ENCODE measurements around the gene CLBA1.

CLBA1 gene

GRCh38 chr14:105012171-105012985 is 26.8 kb downstream of the CLBA1 start:
- TF ChIP-seq, protein P1, sequence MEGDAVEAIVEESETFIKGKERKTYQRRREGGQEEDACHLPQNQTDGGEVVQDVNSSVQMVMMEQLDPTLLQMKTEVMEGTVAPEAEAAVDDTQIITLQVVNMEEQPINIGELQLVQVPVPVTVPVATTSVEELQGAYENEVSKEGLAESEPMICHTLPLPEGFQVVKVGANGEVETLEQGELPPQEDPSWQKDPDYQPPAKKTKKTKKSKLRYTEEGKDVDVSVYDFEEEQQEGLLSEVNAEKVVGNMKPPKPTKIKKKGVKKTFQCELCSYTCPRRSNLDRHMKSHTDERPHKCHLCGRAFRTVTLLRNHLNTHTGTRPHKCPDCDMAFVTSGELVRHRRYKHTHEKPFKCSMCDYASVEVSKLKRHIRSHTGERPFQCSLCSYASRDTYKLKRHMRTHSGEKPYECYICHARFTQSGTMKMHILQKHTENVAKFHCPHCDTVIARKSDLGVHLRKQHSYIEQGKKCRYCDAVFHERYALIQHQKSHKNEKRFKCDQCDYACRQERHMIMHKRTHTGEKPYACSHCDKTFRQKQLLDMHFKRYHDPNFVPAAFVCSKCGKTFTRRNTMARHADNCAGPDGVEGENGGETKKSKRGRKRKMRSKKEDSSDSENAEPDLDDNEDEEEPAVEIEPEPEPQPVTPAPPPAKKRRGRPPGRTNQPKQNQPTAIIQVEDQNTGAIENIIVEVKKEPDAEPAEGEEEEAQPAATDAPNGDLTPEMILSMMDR (IDR thresholded peaks at IDR 0.05; ENCODE audit: low read depth, low read length, missing control alignments), result peak; percentile 23

GRCh38 chr14:105013150-105013785 is 27.7 kb downstream of the CLBA1 start:
- no peak overlapping the region for H3K4me3 ChIP-seq (replicated peaks; ENCODE audit: low read depth, low read length)
- TF ChIP-seq, protein P1 (IDR thresholded peaks at IDR 0.05; ENCODE audit: low read depth, low read length, missing control alignments), result no peak
- DNase-seq (ENCODE audit: extremely low read depth, low read depth), result no peak

More at GRCh38 chr14:105012171-105012985, 26.8 kb downstream of the CLBA1 start:
- H3K4me3 ChIP-seq (replicated peaks; ENCODE audit: low read depth, low read length), result no peak overlapping the region
- no peak for DNase-seq (ENCODE audit: extremely low read depth, low read depth)

DNA sequence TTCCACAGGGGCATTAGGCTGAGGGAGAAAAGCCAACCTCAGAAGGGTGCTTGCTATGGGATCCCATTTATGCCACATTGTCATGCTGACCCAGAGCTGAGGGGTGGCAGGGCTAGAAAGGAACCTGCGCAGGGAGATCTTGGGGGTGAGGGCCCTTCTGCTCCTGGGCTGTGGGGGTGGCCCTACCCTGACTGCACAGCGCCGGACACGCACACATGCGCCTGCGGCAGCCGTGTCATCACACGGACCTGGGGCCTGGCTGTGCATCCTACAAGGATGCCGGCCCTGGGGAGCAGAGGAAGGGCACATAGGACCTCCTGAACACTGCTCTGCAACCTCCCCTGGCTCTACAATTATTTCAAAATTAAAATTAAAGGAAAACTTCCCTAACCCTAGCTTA is 28.4 kb downstream of the CLBA1 start:
- H3K4me3 ChIP-seq (replicated peaks; ENCODE audit: low read depth, low read length), result no peak overlapping the region
- DNase-seq (ENCODE audit: extremely low read depth, low read depth), result no peak
- TF ChIP-seq, protein P1 (IDR thresholded peaks at IDR 0.05; ENCODE audit: low read depth, low read length, missing control alignments), result no peak

DNA sequence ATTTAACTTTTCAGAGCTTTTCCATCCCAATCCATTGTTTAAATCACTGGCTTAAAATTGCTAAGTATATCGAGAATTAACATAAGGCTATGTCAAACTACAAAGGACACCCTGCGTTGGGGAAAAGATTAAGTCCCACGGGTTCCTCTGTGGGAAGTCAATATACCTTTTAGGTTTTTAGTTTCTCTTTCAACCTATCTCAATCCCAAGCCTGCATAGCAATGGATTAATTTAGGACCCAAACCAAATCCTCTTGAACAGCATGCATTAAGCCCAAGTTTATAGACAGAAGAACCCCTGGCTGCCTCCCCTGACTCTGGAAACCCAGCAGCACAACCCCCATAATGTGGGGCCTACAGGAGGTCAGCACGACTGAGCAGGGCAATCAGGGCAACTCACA is 29.0 kb downstream of the CLBA1 start:
- no peak for DNase-seq (ENCODE audit: extremely low read depth, low read depth)
- TF ChIP-seq, protein P1 (IDR thresholded peaks at IDR 0.05; ENCODE audit: low read depth, low read length, missing control alignments), result no peak
- H3K4me3 ChIP-seq (replicated peaks; ENCODE audit: low read depth, low read length), result no peak overlapping the region

- no peak overlapping the region for H3K4me3 ChIP-seq (replicated peaks; ENCODE audit: low read depth, low read length)
- DNase-seq (ENCODE audit: extremely low read depth, low read depth), result no peak
- TF ChIP-seq, protein P1 (IDR thresholded peaks at IDR 0.05; ENCODE audit: low read depth, low read length, missing control alignments), result no peak
Measured at GRCh38 chr14:105015242-105015641, 29.7 kb downstream of the CLBA1 start.

GRCh38 chr14:105015905-105016304 is 30.3 kb downstream of the CLBA1 start:
- H3K4me3 ChIP-seq (replicated peaks; ENCODE audit: low read depth, low read length), result no peak overlapping the region
- TF ChIP-seq, protein P1 (IDR thresholded peaks at IDR 0.05; ENCODE audit: low read depth, low read length, missing control alignments), result no peak
- DNase-seq (ENCODE audit: extremely low read depth, low read depth), result no peak

All from HFF-Myc (cell line).